Thyroid gland (tissue), 4 donors: ENCODE data around the gene CCDC149. TPM values are rescaled to one million over a fixed set of nuclear protein-coding genes. Genes with fewer than 3 reads are reported as not detected.

Source experiments
- DNase-seq, 2 donors: peaks; one replicate each; pipeline ENCODE4 v3.0.0-alpha.2; 2019
- H3K27ac ChIP-seq, 3 donors: fragments of 200-600 bp; sonication (generic); 1 replicate in 2 of 3; 2 replicates in 1 of 3; pipeline ENCODE4 v1.5.1; 2016 to 2019; ENCODE audit warnings: mild to moderate bottlenecking in 1 of 3, moderate library complexity in 1 of 3
- H3K27me3 ChIP-seq: fragments of 200-600 bp; sonication (generic); one replicate; pipeline ENCODE4 v1.5.1; 2019
- H3K36me3 ChIP-seq, 2 donors: fragments of 200-600 bp; sonication (generic); one replicate each; pipeline ENCODE4 v1.5.1; 2016 to 2019
- H3K4me1 ChIP-seq, 2 donors: fragments of 200-600 bp; sonication (generic); one replicate each; pipeline ENCODE4 v1.5.1; 2017 to 2019
- H3K4me3 ChIP-seq, 3 donors: fragments of 200-600 bp; sonication (generic); replicated peaks in 1 of 3; 1 replicate in 2 of 3; 2 replicates in 1 of 3; pipeline ENCODE4 v1.5.1; 2016; ENCODE audit warnings: mild to moderate bottlenecking in 1 of 3
- H3K9me3 ChIP-seq: fragments of 200-600 bp; sonication (generic); one replicate; pipeline ENCODE4 v1.5.1; 2017
- CTCF ChIP-seq, 6 experiments: fragments of 200-600 bp in 3 of 6; fragments of 450-650 bp in 3 of 6; sonication (generic) in 3 of 6; IDR thresholded peaks; one replicate each; pipeline ENCODE4 v1.5.1; 2016 to 2019; ENCODE audit warnings: antibody characterized with exemption in 6 of 6, mild to moderate bottlenecking in 2 of 6, inconsistent platforms in 1 of 6, moderate library complexity in 1 of 6
- POLR2A ChIP-seq, 2 donors: fragments of 450-650 bp; IDR thresholded peaks; one replicate each; pipeline ENCODE4 v1.6.1; 2017; ENCODE audit warnings: antibody characterized with exemption in 2 of 2, mild to moderate bottlenecking in 2 of 2, moderate library complexity in 1 of 2
- WGBS, 2 donors: methylation state at CpG; one replicate each; pipeline ENCODE4 v1.1.5; 2017; 5-methylcytosine and 5-hydroxymethylcytosine counted together
- intact Hi-C: fragments of 100-400 bp; cut with DNase I; formaldehyde crosslinking; loops from one replicate; pipeline ENCODE4 v1.15.1; 2023
- total RNA-seq, 4 donors: library from RNA; depleted of rRNA; stranded (reverse); fragments of >200 nt; gene quantifications; one replicate each; pipeline ENCODE4 v1.2.3, GENCODE V29; 2016

Gene CCDC149
- total RNA-seq, 4 donors from 2014 or later = 19.3 to 29.2 (median 21.8) TPM

GRCh38 chr4:24801136-24801855, 111.5 kb downstream of the CCDC149 start:
- intact Hi-C loops = no loop called here
- H3K27me3 ChIP-seq = no peaks in the 10 kb centered on the region
- 70 to 79% methylated on average over 10 of the region's 10 CpGs for WGBS, 2 donors
- no peaks in the 10 kb centered on the region for H3K9me3 ChIP-seq
- H3K27ac ChIP-seq = peak overlapping the region in 1 of 3 donors; percentile 17
- H3K4me3 ChIP-seq = no peak overlapping the region
- no peaks in the 10 kb centered on the region for H3K36me3 ChIP-seq
- TF ChIP-seq POLR2A (IDR thresholded peaks at IDR 0.05) (no peak), CTCF (IDR thresholded peaks at IDR 0.05) (no peak)
- DNase-seq = no peak
- peaks cover 17 to 39% of the 10 kb centered on the region in 2 donors for H3K4me1 ChIP-seq

- Histone ChIP-seq H3K9me3 (no peaks in the 10 kb centered on the region), H3K27me3 (no peaks in the 10 kb centered on the region), H3K27ac (peak overlapping the region in 1 of 3 donors; percentile 24), H3K4me3 (no peak overlapping the region), H3K4me1 (peaks cover 17 to 43% of the 10 kb centered on the region in 2 donors), H3K36me3 (no peaks in the 10 kb centered on the region)
- DNase-seq = no peak
- intact Hi-C loops = no loop called here
- TF ChIP-seq POLR2A (IDR thresholded peaks at IDR 0.05) (no peak), CTCF (IDR thresholded peaks at IDR 0.05) (no peak)
- 43% methylated on average over 23 to 25 of the region's 25 CpGs for WGBS, 2 donors
Observed at GRCh38 chr4:24800325-24800895, 112.4 kb downstream of the CCDC149 start.

- DNase-seq = peak in 1 of 2 donors; percentile 17
- Histone ChIP-seq H3K4me3 (no peak overlapping the region), H3K4me1 (peaks cover 15 to 40% of the 10 kb centered on the region in 2 donors), H3K27ac (no peak overlapping the region), H3K36me3 (no peaks in the 10 kb centered on the region), H3K9me3 (no peaks in the 10 kb centered on the region), H3K27me3 (no peaks in the 10 kb centered on the region)
- no peak for TF ChIP-seq POLR2A (IDR thresholded peaks at IDR 0.05)
- no peak for TF ChIP-seq CTCF (IDR thresholded peaks at IDR 0.05)
- WGBS, 2 donors = 61 to 65% methylated on average over 20 to 28 of the region's 103 CpGs
- intact Hi-C loops = loop anchor here (10.0 kb wide), 1 partner anchor 115 kb away; the partner anchor contains the start of gene CCDC149
Observed at GRCh38 chr4:24799544-24800324, 113.1 kb downstream of the CCDC149 start.

- Histone ChIP-seq H3K4me1 (peaks cover 18 to 42% of the 10 kb centered on the region in 2 donors), H3K9me3 (no peaks in the 10 kb centered on the region), H3K4me3 (no peak overlapping the region), H3K36me3 (no peaks in the 10 kb centered on the region), H3K27ac (no peak overlapping the region), H3K27me3 (no peaks in the 10 kb centered on the region)
- intact Hi-C loops = loop anchor here (10.0 kb wide), 1 partner anchor 116 kb away; the partner anchor contains the start of gene CCDC149
- TF ChIP-seq CTCF (IDR thresholded peaks at IDR 0.05) (no peak), POLR2A (IDR thresholded peaks at IDR 0.05) (no peak)
- DNase-seq = no peak
- 80 to 82% methylated on average over 7 to 13 of the region's 13 CpGs for WGBS, 2 donors
Observed at GRCh38 chr4:24799196-24799543, 113.7 kb downstream of the CCDC149 start.
